Stimulated activated CD8-positive, alpha-beta memory T cell treated with anti-CD3 and anti-CD28 coated beads, Interleukin-4, amount 100 ng/mL, for 24 hours (primary cell): Measurements from ENCODE around the gene CDH8.
"Not testable (repeated sequence)": the region's sequence is repeated elsewhere in the genome, so short reads cannot be mapped to it uniquely, and the experiment has no call there.

Experiments used
- DNase-seq: peaks from one replicate; pipeline ENCODE4 v3.0.0-alpha.2; 2020; ENCODE audit warnings: low read depth

The CDH8 gene

DNA sequence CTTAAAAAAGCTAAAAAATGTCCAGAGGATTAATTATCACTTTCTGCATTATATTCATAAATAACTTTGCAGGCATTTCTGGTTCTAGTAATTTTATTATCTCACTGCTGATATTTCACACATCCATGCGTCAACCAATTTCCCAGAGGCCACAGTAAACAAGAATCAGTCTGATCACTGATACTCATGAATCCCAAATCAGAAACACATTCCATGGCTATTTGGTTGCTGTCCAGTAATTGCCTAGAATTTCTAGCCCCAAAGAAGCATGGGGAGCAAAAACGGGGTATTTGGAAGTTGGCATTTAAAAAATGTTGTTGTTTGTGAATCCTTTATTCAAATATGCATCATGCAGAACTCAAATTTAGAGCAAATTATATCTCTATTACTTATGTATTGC, 244.8 kb downstream of the CDH8 start:
- no peak for DNase-seq

- DNase-seq, result not testable (repeated sequence)
Observed at GRCh38 chr16:61781855-61782254, 254.4 kb downstream of the CDH8 start.

GRCh38 chr16:61780161-61780560, 256.1 kb downstream of the CDH8 start:
- DNase-seq, result no peak

DNA sequence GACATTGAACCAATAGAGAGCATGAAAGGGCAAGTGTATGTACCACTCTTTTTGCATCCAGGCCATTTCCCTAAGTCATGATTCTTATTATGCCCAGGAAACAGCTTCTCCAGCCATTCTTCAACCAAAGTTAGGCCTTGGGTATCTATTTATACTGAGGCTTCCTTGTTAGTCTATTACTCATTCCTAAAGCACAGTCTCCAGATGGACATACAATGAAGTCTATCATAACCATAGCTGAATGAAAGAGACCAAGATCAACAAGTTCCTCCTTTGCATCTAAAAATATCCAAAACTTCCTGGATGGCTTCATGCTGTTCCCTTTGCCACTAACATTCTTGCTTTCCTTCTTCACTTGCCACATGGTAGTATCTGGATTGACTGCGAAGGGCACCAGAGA, 265.9 kb downstream of the CDH8 start:
- DNase-seq, result no peak

GRCh38 chr16:61763991-61764390, 272.2 kb downstream of the CDH8 start:
- DNase-seq, result no peak

GRCh38 chr16:61763013-61763412, 273.2 kb downstream of the CDH8 start:
- DNase-seq, result no peak

- DNase-seq, result no peak
Observed at GRCh38 chr16:61730997-61731396, 305.2 kb downstream of the CDH8 start.

DNA sequence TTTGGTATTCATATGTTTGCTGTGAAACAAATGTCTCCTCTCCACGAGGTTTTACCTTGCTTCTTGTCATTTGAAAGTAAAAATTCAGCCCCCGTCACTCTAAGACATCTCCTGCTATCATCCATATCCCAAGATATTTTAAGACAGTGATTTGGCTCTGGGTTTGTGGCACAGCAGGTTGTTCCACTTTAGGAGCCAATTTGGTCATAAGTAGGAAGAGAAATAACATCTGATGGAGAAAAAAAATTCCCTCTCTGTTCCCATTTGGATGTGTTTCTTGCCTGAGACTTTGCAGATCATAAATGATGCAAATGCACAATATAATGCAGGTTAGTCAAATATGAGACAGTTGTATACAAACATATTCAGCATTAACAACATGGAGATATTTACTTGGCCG, 309.5 kb downstream of the CDH8 start:
- no peak for DNase-seq

- DNase-seq, result no peak
Observed at GRCh38 chr16:61726125-61726524, 310.1 kb downstream of the CDH8 start.

- DNase-seq, result no peak
Observed at GRCh38 chr16:61721544-61721943, 314.7 kb downstream of the CDH8 start.

DNA sequence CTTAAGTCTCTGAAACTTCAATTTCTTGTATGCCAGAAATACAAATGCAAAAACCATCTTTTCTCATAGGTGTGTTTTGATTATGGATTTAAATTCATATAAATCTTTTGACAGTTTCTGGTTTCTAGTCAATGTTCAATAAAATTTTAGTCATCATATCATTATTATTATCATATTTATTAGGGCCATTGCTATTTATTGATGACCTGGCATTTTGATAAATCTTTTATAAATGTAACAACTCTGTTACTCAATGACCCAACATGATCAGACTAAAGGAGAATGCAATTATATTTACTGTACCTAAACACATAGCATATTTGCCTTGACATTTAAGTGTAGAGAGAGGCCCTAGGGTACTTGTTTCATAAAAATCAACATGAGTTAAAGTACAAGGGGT, 320.8 kb downstream of the CDH8 start:
- DNase-seq, result no peak

- no peak for DNase-seq
Observed at GRCh38 chr16:61713787-61714186, 322.5 kb downstream of the CDH8 start.

- DNase-seq, result not testable (repeated sequence)
Observed at GRCh38 chr16:61699640-61700039, 336.6 kb downstream of the CDH8 start.

GRCh38 chr16:61684541-61684940, 351.7 kb downstream of the CDH8 start:
- DNase-seq, result no peak

DNA sequence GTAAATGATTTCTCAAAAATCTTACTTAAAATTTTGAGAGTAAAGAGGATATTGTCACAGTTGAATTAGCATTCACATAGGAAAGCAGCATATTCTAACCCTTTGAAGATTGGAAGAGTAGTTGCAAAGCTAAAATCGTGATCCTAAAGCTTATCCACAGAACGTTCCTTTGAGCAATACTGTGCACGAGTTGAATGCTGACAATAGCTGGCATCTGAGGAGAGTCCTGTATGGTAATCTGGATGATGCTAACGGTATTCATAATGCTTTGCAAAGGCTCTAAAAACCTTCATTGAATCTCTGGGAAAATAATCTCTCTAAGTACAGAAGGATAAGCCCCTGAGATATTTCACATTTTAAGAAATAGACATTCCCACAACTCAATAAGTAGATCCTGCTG, 354.6 kb downstream of the CDH8 start:
- no peak for DNase-seq

GRCh38 chr16:61681124-61681523, 355.1 kb downstream of the CDH8 start:
- no peak for DNase-seq

- DNase-seq, result no peak
Observed at GRCh38 chr16:61678182-61678581, 358.1 kb downstream of the CDH8 start.

DNA sequence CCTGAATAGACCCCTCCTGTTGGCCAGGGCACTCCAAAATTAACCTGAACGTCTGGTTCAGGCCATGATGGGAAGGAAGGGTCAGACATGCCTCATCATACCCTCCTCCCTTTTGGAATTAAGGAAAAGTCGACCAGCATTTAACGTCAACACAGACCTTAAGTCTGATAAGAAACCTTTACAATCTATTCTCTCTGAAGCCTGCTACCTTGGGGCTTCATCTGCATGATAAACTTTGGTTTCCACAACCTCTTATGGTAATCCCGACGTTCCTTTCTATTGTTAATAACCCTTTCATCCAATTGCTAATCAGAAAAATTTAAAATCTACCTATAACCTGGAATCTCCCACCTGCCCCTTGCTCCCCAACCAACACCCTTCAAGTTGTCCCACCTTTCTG, 358.5 kb downstream of the CDH8 start:
- DNase-seq, result no peak

DNA sequence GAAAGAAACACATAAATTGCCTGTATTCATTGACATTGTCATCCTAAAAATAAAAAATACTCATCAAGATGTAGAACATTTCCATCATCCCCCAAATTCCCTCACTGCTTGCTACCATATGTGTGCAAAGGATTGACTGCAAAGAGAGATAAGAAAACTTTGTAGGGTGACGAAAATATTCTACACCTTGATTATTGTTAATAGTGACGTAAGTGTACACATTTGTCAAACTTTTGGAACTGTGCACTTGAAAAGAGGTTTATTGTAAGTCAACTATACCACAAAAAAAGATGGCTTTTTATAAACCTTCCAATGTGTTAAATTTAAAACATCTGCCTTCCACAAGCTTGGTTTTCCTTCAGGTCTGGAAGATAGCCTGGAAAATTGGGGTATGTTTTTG, 359.5 kb downstream of the CDH8 start:
- DNase-seq, result no peak

GRCh38 chr16:61671161-61671560, 365.1 kb downstream of the CDH8 start:
- DNase-seq, result no peak

GRCh38 chr16:61665512-61665911, 370.7 kb downstream of the CDH8 start:
- DNase-seq, result no peak

GRCh38 chr16:61659936-61660335, 376.3 kb downstream of the CDH8 start:
- DNase-seq, result no peak

GRCh38 chr16:61654962-61655361, 381.3 kb downstream of the CDH8 start:
- no peak for DNase-seq

GRCh38 chr16:61653544-61653943, 382.7 kb downstream of the CDH8 start:
- DNase-seq, result no peak

DNA sequence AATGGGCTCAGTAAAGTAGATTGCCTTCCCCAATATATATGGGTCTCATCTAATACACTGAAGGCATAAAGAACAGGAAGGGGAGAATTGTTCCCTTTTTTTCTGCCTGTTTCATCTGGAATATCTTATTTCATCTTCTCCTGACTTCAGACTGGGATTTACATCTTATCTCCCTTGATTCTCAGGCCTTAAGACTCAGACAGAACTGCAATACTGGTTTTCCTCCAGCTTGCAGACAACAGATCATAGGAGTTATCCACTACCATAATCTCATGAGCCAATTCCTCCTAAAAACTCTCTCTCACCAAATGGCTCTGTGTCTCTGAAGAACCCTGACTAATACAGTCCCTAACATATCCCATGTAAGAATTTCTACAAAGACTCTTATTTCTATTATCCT, 390.7 kb downstream of the CDH8 start:
- no peak for DNase-seq
